ENCODE data around the gene CALML5.

Gene CALML5

GRCh38 chr10:5523796-5524574 is 24.6 kb upstream of the CALML5 start:
- H3K27me3 ChIP-seq (ENCODE audit: insufficient read depth, low read length, poor library complexity), result peaks cover 9% of the 10 kb centered on the region
- no peak for TF ChIP-seq CTCF (IDR thresholded peaks at IDR 0.05; ENCODE audit: borderline replicate concordance, extremely low read depth, low read length, poor library complexity, severe bottlenecking)
- TF ChIP-seq EZH2 (IDR thresholded peaks at IDR 0.05; ENCODE audit: borderline replicate concordance, low read depth, low read length, severe bottlenecking), result no peak
- DNase-seq (no peak), ATAC-seq (ENCODE audit: insufficient read depth, low read depth) (no peak)
- no peaks in the 10 kb centered on the region for H3K9me3 ChIP-seq (ENCODE audit: insufficient read depth, low read length, severe bottlenecking)
- H3K4me1 ChIP-seq (ENCODE audit: insufficient read depth, low read length), result no peaks in the 10 kb centered on the region
- H4K20me1 ChIP-seq (ENCODE audit: insufficient read depth, low read length), result no peaks in the 10 kb centered on the region
- H2AFZ ChIP-seq (ENCODE audit: low read depth, low read length), result no peak overlapping the region
- H3K27ac ChIP-seq (ENCODE audit: low read length), result no peak overlapping the region
- H3K9ac ChIP-seq (ENCODE audit: low read depth, low read length), result no peak overlapping the region
- H3K36me3 ChIP-seq (ENCODE audit: insufficient read depth, low read length), result no peaks in the 10 kb centered on the region
- H3K4me2 ChIP-seq (ENCODE audit: insufficient read depth, low read length), result no peak overlapping the region
- no peaks in the 10 kb centered on the region for H3K79me2 ChIP-seq (ENCODE audit: insufficient read depth, low read length)
- no peak overlapping the region for H3K4me3 ChIP-seq (ENCODE audit: low read depth in 1 of 2, low read length in 2 of 2)

- Histone ChIP-seq H3K27ac (ENCODE audit: low read length) (no peak overlapping the region), H3K4me2 (ENCODE audit: insufficient read depth, low read length) (no peak overlapping the region), H3K27me3 (ENCODE audit: insufficient read depth, low read length, poor library complexity) (peaks cover 13% of the 10 kb centered on the region), H2AFZ (ENCODE audit: low read depth, low read length) (no peak overlapping the region), H3K79me2 (ENCODE audit: insufficient read depth, low read length) (no peaks in the 10 kb centered on the region), H4K20me1 (ENCODE audit: insufficient read depth, low read length) (no peaks in the 10 kb centered on the region), H3K36me3 (ENCODE audit: insufficient read depth, low read length) (no peaks in the 10 kb centered on the region), H3K4me1 (ENCODE audit: insufficient read depth, low read length) (no peaks in the 10 kb centered on the region), H3K4me3 (ENCODE audit: low read depth in 1 of 2, low read length in 2 of 2) (no peak overlapping the region), H3K9ac (ENCODE audit: low read depth, low read length) (no peak overlapping the region), H3K9me3 (ENCODE audit: insufficient read depth, low read length, severe bottlenecking) (no peaks in the 10 kb centered on the region)
- no peak for TF ChIP-seq CTCF (IDR thresholded peaks at IDR 0.05; ENCODE audit: borderline replicate concordance, extremely low read depth, low read length, poor library complexity, severe bottlenecking)
- no peak for TF ChIP-seq EZH2 (IDR thresholded peaks at IDR 0.05; ENCODE audit: borderline replicate concordance, low read depth, low read length, severe bottlenecking)
- ATAC-seq (ENCODE audit: insufficient read depth, low read depth) (no peak), DNase-seq (no peak)
Observed at GRCh38 chr10:5522913-5523560, 23.7 kb upstream of the CALML5 start.

GRCh38 chr10:5519054-5519453 is 19.7 kb upstream of the CALML5 start:
- ATAC-seq (ENCODE audit: insufficient read depth, low read depth) (no peak), DNase-seq (no peak)
- Histone ChIP-seq H3K27ac (ENCODE audit: low read length) (no peak overlapping the region), H3K4me3 (ENCODE audit: low read depth in 1 of 2, low read length in 2 of 2) (no peak overlapping the region), H3K4me1 (ENCODE audit: insufficient read depth, low read length) (no peaks in the 10 kb centered on the region), H4K20me1 (ENCODE audit: insufficient read depth, low read length) (no peaks in the 10 kb centered on the region), H2AFZ (ENCODE audit: low read depth, low read length) (no peak overlapping the region), H3K79me2 (ENCODE audit: insufficient read depth, low read length) (no peaks in the 10 kb centered on the region), H3K27me3 (ENCODE audit: insufficient read depth, low read length, poor library complexity) (peaks cover 20% of the 10 kb centered on the region), H3K9ac (ENCODE audit: low read depth, low read length) (no peak overlapping the region), H3K9me3 (ENCODE audit: insufficient read depth, low read length, severe bottlenecking) (no peaks in the 10 kb centered on the region), H3K4me2 (ENCODE audit: insufficient read depth, low read length) (no peak overlapping the region), H3K36me3 (ENCODE audit: insufficient read depth, low read length) (no peaks in the 10 kb centered on the region)
- no peak for TF ChIP-seq EZH2 (IDR thresholded peaks at IDR 0.05; ENCODE audit: borderline replicate concordance, low read depth, low read length, severe bottlenecking)
- TF ChIP-seq CTCF (IDR thresholded peaks at IDR 0.05; ENCODE audit: borderline replicate concordance, extremely low read depth, low read length, poor library complexity, severe bottlenecking), result no peak

Data from DND-41 (cell line).